Stimulated activated naive B cell treated with anti-CD40 and anti-IgM and Interleukin-4, amounts not matched to agents 10 μg/mL and 1 μg/mL and 100 μg/mL, for 72 hours (primary cell): Measurements from ENCODE around the gene TTC23L.
"Not testable (repeated sequence)": the region's sequence is repeated elsewhere in the genome, so short reads cannot be mapped to it uniquely, and the experiment has no call there.

Source experiments
- ATAC-seq, 2 donors: fragments of 150-1000 bp; cut with Tn5 transposase; replicated peaks; 2 replicates each; pipeline ENCODE4 v1.10.0; 2021; ENCODE audit warnings: moderate library complexity in 1 of 2
- DNase-seq: peaks from one replicate; pipeline ENCODE4 v3.0.0; 2021
- H3K27ac Mint-ChIP-seq: one replicate; pipeline ENCODE4 v1.8.0; 2022; ENCODE audit warnings: mild to moderate bottlenecking, mixed read lengths
- H3K27me3 Mint-ChIP-seq, 2 donors: one replicate each; pipeline ENCODE4 v1.8.0; 2022; ENCODE audit warnings: mixed read lengths in 2 of 2
- H3K36me3 Mint-ChIP-seq, 2 donors: one replicate each; pipeline ENCODE4 v1.8.0; 2022; ENCODE audit warnings: mixed read lengths in 2 of 2, mild to moderate bottlenecking in 1 of 2
- H3K4me1 Mint-ChIP-seq, 2 donors: one replicate each; pipeline ENCODE4 v1.8.0; 2022; ENCODE audit warnings: mixed read lengths in 2 of 2, mild to moderate bottlenecking in 1 of 2
- H3K4me3 Mint-ChIP-seq, 2 donors: one replicate each; pipeline ENCODE4 v1.8.0; 2022; ENCODE audit warnings: mild to moderate bottlenecking in 2 of 2, mixed read lengths in 2 of 2, moderate library complexity in 1 of 2
- H3K9me3 Mint-ChIP-seq, 2 donors: one replicate each; pipeline ENCODE4 v1.8.0; 2022; ENCODE audit warnings: mixed read lengths in 2 of 2, mild to moderate bottlenecking in 1 of 2

TTC23L gene

DNA sequence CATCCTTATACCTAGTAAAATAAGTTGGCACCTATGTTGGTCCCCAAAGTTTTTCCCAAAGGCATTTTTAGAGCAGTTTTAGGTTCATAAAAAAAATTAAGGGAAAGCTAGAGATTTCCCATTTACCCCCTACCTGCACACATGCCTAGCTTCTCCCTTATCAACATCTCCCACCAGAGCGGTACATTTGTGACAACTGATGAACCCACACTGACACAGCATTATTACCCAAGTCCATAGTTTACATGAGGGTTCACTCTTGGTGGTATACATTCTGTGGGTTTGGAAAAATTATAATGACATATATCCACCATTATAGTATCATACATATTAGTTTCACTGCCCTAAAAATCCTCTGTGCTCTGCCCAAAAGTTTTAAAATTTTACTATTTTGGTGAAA is 64.3 kb downstream of the TTC23L start:
- Mint-ChIP-seq H3K4me1 (no peaks in the 10 kb centered on the region), H3K4me3 (no peak overlapping the region), H3K27ac (no peak overlapping the region), H3K27me3 (no peaks in the 10 kb centered on the region), H3K36me3 (peaks cover 1 to 16% of the 10 kb centered on the region in 2 donors), H3K9me3 (no peaks in the 10 kb centered on the region)
- DNase-seq = no peak
- no peak for ATAC-seq

DNA sequence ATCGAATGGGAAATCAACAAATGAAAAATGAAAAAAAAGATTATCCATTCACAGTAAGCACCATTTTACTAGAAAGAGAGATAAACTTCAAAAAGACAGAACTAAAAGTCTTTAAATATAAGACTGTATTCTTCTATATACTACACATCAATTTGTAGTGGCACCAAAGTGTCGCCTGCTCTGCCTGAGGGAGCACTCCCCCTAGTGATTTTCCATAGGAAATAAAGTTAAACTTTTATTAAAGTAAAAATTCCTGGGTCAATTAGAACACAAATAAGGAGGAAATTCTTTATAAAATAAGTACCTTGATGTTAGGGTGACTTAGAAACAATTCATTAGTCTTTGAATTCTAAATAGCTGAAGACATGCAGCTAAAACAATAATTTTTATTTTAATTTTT is 66.6 kb downstream of the TTC23L start:
- Mint-ChIP-seq H3K4me1 (no peaks in the 10 kb centered on the region), H3K9me3 (no peaks in the 10 kb centered on the region), H3K4me3 (no peak overlapping the region), H3K27me3 (no peaks in the 10 kb centered on the region), H3K27ac (no peak overlapping the region), H3K36me3 (peaks cover 13 to 33% of the 10 kb centered on the region in 2 donors)
- ATAC-seq = no peak
- no peak for DNase-seq

DNA sequence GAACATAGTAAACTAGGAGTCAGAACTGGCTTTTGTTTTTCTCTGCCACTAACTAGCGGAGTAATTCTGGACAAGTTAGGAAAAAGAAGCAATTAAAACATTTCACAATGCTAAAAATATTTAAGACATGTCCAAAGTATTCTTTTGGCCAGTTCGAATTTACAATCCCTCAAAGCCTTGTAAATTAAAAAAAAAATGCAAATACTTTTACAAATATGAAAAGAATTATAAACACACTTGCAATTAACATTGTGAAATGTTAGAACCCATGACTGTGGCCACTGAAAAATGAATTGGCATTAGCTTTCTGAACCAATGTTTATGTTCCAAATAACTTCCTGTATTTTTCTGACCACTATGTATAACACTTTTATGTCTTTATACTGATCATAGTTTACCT is 74.1 kb downstream of the TTC23L start:
- Mint-ChIP-seq H3K4me3 (no peak overlapping the region), H3K9me3 (no peaks in the 10 kb centered on the region), H3K4me1 (peaks cover 11 to 30% of the 10 kb centered on the region in 2 donors), H3K27me3 (no peaks in the 10 kb centered on the region), H3K27ac (no peak overlapping the region), H3K36me3 (peaks cover 19 to 39% of the 10 kb centered on the region in 2 donors)
- DNase-seq = no peak
- ATAC-seq = no peak

DNA sequence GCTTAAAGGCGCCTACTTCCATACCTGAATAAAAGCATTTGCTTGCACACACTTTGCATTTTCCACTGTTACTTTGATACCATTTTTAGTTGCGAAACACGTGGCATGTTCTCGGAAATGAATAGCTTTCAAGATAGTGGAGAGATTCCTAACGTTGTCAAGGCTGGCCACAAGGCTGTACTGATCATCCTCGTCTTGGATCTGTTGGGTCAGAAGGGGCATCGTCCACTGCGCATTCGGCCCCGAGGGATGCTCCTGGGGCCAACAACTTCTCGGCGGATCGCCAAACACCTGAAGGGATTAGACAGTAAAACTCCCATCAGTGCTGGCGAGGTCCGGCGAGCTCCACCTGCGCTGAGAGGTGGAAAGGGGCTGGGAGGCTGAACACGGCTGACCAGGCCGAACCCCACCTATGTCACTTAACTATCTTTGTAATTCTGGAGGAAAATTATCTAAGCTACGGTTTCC is 75.7 kb downstream of the TTC23L start:
- DNase-seq (no peak), ATAC-seq (peak; percentile 1 to 7)
- peaks cover 15 to 27% of the 10 kb centered on the region in 2 donors for H3K36me3 Mint-ChIP-seq
- no peak overlapping the region for H3K4me3 Mint-ChIP-seq
- H3K27ac Mint-ChIP-seq = no peak overlapping the region
- no peaks in the 10 kb centered on the region for H3K9me3 Mint-ChIP-seq
- no peaks in the 10 kb centered on the region for H3K27me3 Mint-ChIP-seq
- peaks cover 11 to 30% of the 10 kb centered on the region in 2 donors for H3K4me1 Mint-ChIP-seq

DNA sequence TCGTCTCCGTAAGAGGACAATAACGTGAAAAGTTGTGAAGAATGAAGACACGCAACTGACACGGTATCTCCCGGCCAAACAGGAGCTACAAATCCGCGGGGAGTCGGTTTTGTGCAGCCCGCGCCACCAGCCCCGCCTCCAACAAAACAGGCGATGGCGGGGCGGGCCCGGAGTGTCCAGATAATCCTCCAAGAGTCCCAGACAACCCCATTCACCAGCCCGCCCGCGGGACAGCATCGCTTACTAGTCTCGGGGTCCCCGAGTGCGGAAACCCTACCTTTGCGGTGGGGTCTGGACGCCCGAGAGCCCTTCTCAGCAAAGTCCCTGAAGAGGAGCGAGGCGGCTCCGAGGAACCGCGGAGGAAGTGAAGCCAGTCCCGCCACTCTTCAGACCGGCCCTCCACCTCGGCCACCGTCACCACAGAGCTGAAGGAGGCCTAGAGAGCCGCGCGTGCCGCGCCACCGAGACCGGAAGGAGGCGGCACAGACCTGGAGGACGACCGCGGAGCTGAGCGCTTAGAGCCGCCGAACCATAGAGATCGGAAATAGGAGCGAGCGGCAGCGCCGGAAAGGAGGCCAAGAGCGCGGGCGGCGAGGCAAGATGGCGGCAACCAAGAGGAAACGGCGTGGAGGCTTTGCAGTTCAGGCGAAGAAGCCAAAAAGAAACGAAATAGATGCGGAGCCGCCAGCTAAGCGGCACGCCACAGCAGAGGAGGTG is 76.3 kb downstream of the TTC23L start, which contains the start of the genes BRIX1 and RAD1:
Gene BRIX1 (plus strand): TSS at position 573 of the 717 bp plus-strand sequence. CDS start 28 bp downstream, at position 601.
Gene RAD1 (minus strand): TSS at position 366 of the 717 bp plus-strand sequence. CDS start 612 bp downstream, outside the sequence.
- Mint-ChIP-seq H3K27me3 (no peaks in the 10 kb centered on the region), H3K4me3 (peak within 1 kb of the TSS in 1 of 2 donors; percentile 55), H3K36me3 (peaks cover 9 to 22% of the 10 kb centered on the region in 2 donors), H3K27ac (peak within 1 kb of the TSS; percentile 56), H3K9me3 (no peaks in the 10 kb centered on the region), H3K4me1 (peaks cover 11 to 30% of the 10 kb centered on the region in 2 donors)
- DNase-seq (peak; percentile 98), ATAC-seq (peak; percentile 99)

DNA sequence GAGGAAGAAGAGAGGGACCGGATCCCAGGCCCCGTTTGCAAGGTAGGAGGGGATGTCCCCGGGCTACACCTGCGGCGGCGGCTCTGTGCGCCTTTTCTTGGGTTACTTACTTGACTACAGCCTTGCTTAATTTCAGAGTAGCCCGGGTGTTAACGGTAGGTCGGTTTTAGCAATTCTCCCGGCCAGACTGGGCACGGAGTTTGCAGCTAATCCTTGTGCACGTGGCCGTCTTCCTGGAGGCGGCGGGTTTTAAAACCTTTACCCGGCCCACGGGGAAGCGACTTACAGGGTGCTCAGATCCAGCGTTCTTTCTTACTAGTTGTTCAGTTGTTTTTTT is 76.9 kb downstream of the TTC23L start:
- Mint-ChIP-seq H3K4me3 (no peak overlapping the region), H3K27ac (no peak overlapping the region), H3K9me3 (no peaks in the 10 kb centered on the region), H3K4me1 (peaks cover 11 to 33% of the 10 kb centered on the region in 2 donors), H3K36me3 (peaks cover 10 to 24% of the 10 kb centered on the region in 2 donors), H3K27me3 (no peaks in the 10 kb centered on the region)
- DNase-seq = no peak
- ATAC-seq = peak; percentile 2 to 11

DNA sequence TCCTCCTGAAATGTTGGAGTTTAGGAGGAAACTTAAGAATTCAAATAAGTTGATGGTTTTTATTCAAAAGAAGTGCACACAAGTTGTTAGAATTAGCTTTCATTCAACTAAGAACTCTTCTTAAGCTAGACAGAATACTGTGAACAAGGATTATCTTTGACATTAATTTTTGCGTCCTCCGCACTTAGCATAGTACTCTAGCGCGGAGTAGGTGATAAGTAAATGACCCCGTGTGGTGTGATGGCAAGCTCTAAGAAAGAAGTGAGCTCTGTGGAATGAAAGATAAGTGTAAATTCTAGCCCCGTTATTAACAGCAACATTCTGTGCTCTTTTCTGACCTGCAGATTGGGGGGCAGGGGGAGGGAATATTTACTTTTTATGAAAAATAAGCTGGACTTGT is 77.6 kb downstream of the TTC23L start:
- peaks cover 10 to 22% of the 10 kb centered on the region in 2 donors for H3K36me3 Mint-ChIP-seq
- no peaks in the 10 kb centered on the region for H3K27me3 Mint-ChIP-seq
- H3K27ac Mint-ChIP-seq = no peak overlapping the region
- no peaks in the 10 kb centered on the region for H3K9me3 Mint-ChIP-seq
- DNase-seq (no peak), ATAC-seq (no peak)
- H3K4me3 Mint-ChIP-seq = no peak overlapping the region
- peaks cover 11 to 33% of the 10 kb centered on the region in 2 donors for H3K4me1 Mint-ChIP-seq

DNA sequence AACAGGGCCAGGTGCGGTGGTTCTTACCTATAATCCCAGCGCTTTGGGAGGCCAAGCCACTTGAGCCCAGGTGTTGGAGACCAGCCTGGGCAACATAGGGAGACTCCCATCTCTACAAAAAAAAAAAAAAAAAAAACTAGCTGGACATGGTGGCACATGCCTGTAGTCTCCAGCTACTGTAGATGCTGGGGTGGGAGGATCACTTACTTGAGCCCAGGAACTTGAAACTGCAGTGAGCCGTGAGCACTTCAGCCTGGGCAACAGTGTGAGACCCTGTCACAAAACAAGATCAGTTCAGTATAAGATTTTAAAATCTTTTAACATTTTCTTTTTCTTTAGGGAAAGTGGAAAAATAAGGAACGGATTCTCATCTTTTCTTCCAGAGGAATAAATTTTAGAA is 79.1 kb downstream of the TTC23L start:
- no peak for ATAC-seq
- Mint-ChIP-seq H3K27ac (no peak overlapping the region), H3K27me3 (no peaks in the 10 kb centered on the region), H3K4me1 (peaks cover 11 to 33% of the 10 kb centered on the region in 2 donors), H3K4me3 (no peak overlapping the region), H3K9me3 (no peaks in the 10 kb centered on the region), H3K36me3 (peaks cover 11 to 22% of the 10 kb centered on the region in 2 donors)
- no peak for DNase-seq

DNA sequence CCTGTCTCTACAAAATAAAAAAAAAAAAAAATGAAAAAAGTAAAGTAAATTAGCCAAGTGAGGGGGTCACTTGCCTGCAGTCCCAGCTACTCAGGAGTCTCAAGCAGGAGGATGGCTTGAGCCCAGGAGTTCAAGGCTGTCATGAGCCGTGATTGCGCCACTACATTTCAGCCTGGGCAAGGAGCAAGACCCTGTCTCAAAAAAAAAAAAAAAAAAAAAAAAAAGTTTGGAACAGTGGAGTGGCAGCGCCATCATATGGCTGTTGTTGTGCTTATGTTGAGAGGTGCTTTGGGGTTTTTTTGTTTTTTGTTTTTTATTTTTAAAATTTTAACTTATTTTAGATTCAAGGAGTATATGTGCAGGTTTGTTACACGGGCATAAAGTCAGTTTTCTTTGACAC is 80.1 kb downstream of the TTC23L start:
- H3K27ac Mint-ChIP-seq = no peak overlapping the region
- no peaks in the 10 kb centered on the region for H3K27me3 Mint-ChIP-seq
- peaks cover 16 to 27% of the 10 kb centered on the region in 2 donors for H3K36me3 Mint-ChIP-seq
- H3K4me1 Mint-ChIP-seq = peaks cover 11 to 29% of the 10 kb centered on the region in 2 donors
- no peak overlapping the region for H3K4me3 Mint-ChIP-seq
- DNase-seq = no peak
- no peaks in the 10 kb centered on the region for H3K9me3 Mint-ChIP-seq
- no peak for ATAC-seq

DNA sequence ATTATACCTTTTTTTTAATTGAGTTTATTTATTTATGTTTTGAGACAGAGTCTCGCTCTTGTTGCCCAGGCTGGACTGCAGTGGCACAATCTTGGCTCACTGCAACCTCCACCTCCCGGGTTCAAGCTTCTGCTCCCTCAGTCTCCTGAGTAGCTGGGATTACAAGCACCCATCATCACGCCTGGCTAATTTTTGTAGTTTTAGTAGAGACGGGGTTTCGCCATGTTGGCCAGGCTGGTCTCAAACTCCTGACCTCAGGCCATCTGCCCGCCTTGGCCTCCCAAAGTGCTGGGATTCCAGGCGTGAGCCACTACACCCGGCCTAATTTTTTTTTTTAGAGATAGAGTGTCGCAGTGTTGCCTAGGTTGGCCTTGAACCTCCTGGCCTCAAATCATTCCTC is 84.3 kb downstream of the TTC23L start:
- not testable (repeated sequence) for H3K9me3 Mint-ChIP-seq, H3K27me3 Mint-ChIP-seq, DNase-seq, H3K4me1 Mint-ChIP-seq, ATAC-seq
- Mint-ChIP-seq H3K27ac (peak overlapping the region; percentile 31), H3K4me3 (peak overlapping the region in 1 of 2 donors; percentile 16), H3K36me3 (peaks cover 20 to 26% of the 10 kb centered on the region in 2 donors)

DNA sequence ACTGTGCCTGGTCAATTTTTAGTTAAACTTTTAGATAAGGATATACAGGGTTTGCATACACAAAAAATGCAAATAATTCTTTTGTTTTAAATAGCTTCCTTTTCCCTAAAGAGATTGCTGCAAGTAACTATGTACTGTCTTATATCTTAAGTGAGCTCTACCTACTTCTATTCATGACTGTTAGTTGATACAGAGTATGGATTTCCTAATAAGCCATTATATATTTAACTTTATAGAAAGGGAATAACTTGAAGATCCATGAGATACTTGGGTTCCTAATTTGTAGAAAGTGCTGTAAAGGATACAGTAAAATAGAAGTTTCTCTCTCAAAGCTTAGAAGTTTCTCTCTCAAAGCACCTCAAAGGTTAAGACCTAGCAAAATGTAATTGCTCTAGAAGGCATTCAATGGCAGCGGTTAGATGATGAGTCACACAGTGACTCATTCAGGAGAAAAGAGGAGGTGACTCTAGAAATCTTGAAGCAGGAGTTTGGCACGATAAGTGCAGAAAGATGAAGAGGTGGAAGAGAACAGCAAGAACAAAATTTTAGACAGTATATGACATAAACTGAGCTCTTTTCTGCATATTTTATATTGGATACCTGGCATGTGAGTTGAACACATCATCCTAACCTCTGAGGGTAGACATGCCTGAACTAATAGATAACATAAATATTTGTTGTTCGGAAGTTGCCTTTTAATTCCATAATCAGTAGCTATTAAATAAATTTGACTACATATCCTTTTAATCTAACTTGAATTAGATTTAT is 84.9 kb downstream of the TTC23L start:
- ATAC-seq (peak; percentile 84 to 85), DNase-seq (no peak)
- Mint-ChIP-seq H3K36me3 (peaks cover 20 to 27% of the 10 kb centered on the region in 2 donors), H3K27ac (peak overlapping the region; percentile 6), H3K4me3 (no peak overlapping the region), H3K9me3 (no peaks in the 10 kb centered on the region), H3K4me1 (peaks cover 2 to 5% of the 10 kb centered on the region in 2 donors), H3K27me3 (no peaks in the 10 kb centered on the region)

DNA sequence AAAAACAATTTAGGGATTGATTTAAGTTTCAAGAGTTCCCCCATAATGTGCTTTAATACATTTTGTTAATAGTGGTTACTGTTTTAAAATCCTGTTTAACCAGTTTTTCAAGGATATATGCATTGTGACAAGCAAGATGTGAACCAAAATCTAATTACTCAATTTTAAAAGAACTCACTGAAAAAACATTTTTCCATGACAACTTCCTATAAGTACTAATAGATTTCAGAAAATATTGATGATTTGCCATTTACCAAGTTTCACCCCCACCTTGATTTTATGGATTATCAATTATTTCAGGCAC is 85.5 kb downstream of the TTC23L start:
- Mint-ChIP-seq H3K27ac (no peak overlapping the region), H3K9me3 (no peaks in the 10 kb centered on the region), H3K4me3 (no peak overlapping the region), H3K4me1 (peaks cover 5 to 10% of the 10 kb centered on the region in 2 donors), H3K36me3 (peaks cover 23 to 27% of the 10 kb centered on the region in 2 donors), H3K27me3 (no peaks in the 10 kb centered on the region)
- DNase-seq = no peak
- no peak for ATAC-seq

DNA sequence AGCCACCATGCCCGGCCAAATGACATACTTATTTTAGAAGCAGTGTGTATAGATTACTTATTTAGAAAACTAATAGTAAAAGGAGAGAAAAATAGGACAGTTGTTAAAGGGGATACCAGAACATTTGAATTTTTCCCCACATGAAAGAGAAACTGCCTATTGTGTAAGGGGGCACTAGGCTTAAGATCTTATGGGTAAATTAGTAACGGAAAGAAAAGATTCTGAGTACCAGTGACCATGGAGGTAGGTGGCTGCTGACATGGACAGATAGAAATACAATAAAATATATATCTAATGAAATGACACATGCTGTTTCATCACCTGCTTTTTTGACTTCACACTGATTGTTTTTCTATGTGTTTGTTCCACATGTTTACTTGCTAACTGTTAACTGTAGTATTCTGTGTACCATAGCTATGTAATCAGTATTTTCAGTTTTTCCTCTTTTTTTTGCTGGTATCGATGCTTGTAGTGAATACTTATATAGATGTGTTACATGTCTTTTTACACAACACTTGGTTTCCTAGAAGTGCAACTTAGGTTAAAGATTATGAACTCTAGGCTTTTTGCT is 87.4 kb downstream of the TTC23L start:
- Mint-ChIP-seq H3K27me3 (no peaks in the 10 kb centered on the region), H3K4me1 (peaks cover 12 to 18% of the 10 kb centered on the region in 2 donors), H3K9me3 (no peaks in the 10 kb centered on the region), H3K27ac (no peak overlapping the region), H3K4me3 (no peak overlapping the region), H3K36me3 (peaks cover 21% of the 10 kb centered on the region in 2 donors)
- no peak for ATAC-seq
- DNase-seq = no peak

DNA sequence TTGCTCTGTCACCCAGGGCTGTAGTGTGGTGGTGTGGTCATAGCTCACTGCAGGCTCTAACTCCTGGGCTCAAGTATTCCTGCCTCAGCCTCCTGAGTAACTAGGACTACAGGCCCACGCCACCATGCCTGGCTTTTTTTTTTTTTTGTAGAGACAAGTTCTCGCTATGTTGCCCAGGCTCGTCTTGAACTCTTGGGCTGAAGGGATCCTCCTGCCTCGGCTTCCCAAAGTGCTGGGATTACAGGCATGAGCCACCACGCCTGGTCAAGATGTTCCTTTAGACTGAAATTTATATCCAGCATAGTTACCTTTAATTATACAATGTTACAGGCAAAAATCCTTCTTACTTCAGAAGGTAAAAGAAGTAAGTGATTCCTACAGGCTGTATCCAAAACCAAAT is 88.8 kb downstream of the TTC23L start:
- ATAC-seq (no peak), DNase-seq (no peak)
- H3K4me1 Mint-ChIP-seq = peaks cover 14 to 21% of the 10 kb centered on the region in 2 donors
- peaks cover 17 to 20% of the 10 kb centered on the region in 2 donors for H3K36me3 Mint-ChIP-seq
- H3K27ac Mint-ChIP-seq = peak overlapping the region; percentile 67
- no peaks in the 10 kb centered on the region for H3K27me3 Mint-ChIP-seq
- no peaks in the 10 kb centered on the region for H3K9me3 Mint-ChIP-seq
- no peak overlapping the region for H3K4me3 Mint-ChIP-seq
